Frontal cortex (tissue), 4 donors: Measurements from ENCODE around the gene PAK1. TPM values are rescaled to one million over a fixed set of nuclear protein-coding genes. Genes with fewer than 3 reads are reported as not detected.

Experiments used
- DNase-seq, 2 donors: peaks; one replicate each; pipeline ENCODE4 v3.0.0; 2012; ENCODE audit warnings: low spot score in 2 of 2
- FAIRE-seq: peaks from 2 replicates; lab custom pipeline; 2012; peaks lifted over from hg19 to GRCh38; lab: Jason Lieb, UNC
- total RNA-seq: library from RNA; depleted of rRNA; stranded (reverse); fragments of >200 nt; gene quantifications from one replicate; pipeline ENCODE4 v1.2.3, GENCODE V29; 2014
- donor health status: control.
- donor health status: control.
- donor health status: control.

Gene PAK1
- total RNA-seq, 1 donor from 2014 or later: 56.7 TPM

GRCh38 chr11:77287136-77287535 lies 186.8 kb downstream of the PAK1 start:
- no peak for DNase-seq
- FAIRE-seq: no peak

- FAIRE-seq (no peak), DNase-seq (no peak)
Observed at GRCh38 chr11:77284476-77285468, 189.1 kb downstream of the PAK1 start.

- DNase-seq (no peak), FAIRE-seq (no peak)
Observed at GRCh38 chr11:77283101-77283500, 190.8 kb downstream of the PAK1 start.

- DNase-seq: no peak
- FAIRE-seq: no peak
Observed at GRCh38 chr11:77278595-77279506, 195.0 kb downstream of the PAK1 start.

- DNase-seq (no peak), FAIRE-seq (no peak)
Observed at GRCh38 chr11:77276271-77276670, 197.6 kb downstream of the PAK1 start.

Other genes starting within 250 kb of the PAK1 start
- gene GDPD4, start 172.4 kb downstream of the PAK1 start, total RNA-seq: not detected
- gene AQP11, start 115.9 kb upstream of the PAK1 start, total RNA-seq: 4.9 TPM
- gene CLNS1A, start 163.7 kb upstream of the PAK1 start, total RNA-seq: 220 TPM